Effector memory CD4-positive, alpha-beta T cell (primary cell): ENCODE results near the gene KIF27.
A peak's percentile ranks its signal among the peaks of the same experiment; 100 is the strongest.
"Not testable (repeated sequence)": the region's sequence is repeated elsewhere in the genome, so short reads cannot be mapped to it uniquely, and the experiment has no call there.

Experiments
- DNase-seq, 3 donors: peaks; one replicate each; pipeline ENCODE4 v3.0.0-alpha.2; 2020
- H3K27ac ChIP-seq: 2 replicates; pipeline ENCODE4 v1.7.0; 2013; ENCODE audit warnings: mild to moderate bottlenecking, low read length, moderate library complexity; ENCODE audit not compliant: insufficient read depth, poor library complexity, severe bottlenecking
- H3K27me3 ChIP-seq: replicated peaks from 2 replicates; pipeline ENCODE4 v1.7.0; 2013; ENCODE audit warnings: mild to moderate bottlenecking, low read length; ENCODE audit not compliant: insufficient read depth, control insufficient read depth, poor library complexity, severe bottlenecking
- H3K36me3 ChIP-seq: 2 replicates; pipeline ENCODE4 v1.7.0; 2013; ENCODE audit warnings: mild to moderate bottlenecking, low read length, moderate library complexity; ENCODE audit not compliant: control insufficient read depth, insufficient read depth
- H3K4me1 ChIP-seq: 2 replicates; pipeline ENCODE4 v1.7.0; 2013; ENCODE audit warnings: low read length, mild to moderate bottlenecking; ENCODE audit not compliant: control insufficient read depth, insufficient read depth, poor library complexity, severe bottlenecking
- H3K4me3 ChIP-seq: 2 replicates; pipeline ENCODE4 v1.7.0; 2013; ENCODE audit warnings: low read length, low read depth, mild to moderate bottlenecking; ENCODE audit not compliant: insufficient read depth, poor library complexity, severe bottlenecking
- H3K9me3 ChIP-seq: 2 replicates; pipeline ENCODE4 v1.7.0; 2013; ENCODE audit warnings: mild to moderate bottlenecking, low read length, moderate library complexity; ENCODE audit not compliant: control insufficient read depth

The KIF27 gene

DNA sequence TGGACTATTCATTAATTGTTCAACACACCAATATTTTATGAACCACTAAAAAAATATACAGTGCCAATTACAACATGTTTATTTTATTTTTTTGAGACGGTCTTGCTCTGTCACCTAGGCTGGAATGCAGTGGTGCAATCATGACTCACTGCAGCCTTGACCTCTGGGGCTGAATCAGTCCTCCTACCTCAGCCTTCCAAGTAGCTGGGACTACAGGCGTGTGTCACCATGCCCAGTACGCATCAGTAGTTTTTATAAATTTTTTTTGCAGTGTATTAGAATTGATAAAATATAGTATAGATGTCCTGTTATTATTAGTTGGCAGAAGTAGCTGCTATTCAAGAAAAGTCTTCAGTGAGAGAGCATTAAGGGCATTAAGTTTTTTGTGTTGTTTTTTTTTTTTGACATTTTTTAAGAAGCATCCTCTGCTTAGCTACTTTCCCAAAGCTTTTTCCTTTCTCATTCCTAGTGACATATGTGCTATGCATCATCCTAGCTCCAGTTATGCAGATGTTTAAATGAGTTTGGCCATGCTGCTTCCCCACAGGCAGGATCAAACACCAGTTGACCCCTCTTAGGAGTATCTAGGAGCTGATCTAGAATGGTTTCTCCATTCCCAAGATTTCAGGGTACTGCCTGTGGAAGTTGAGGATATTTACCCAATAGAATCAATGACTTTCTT lies 35.5 kb downstream of the KIF27 start:
- not testable (repeated sequence) for H3K4me3 ChIP-seq, H3K27me3 ChIP-seq, H3K36me3 ChIP-seq, H3K9me3 ChIP-seq, DNase-seq, H3K27ac ChIP-seq, H3K4me1 ChIP-seq

DNA sequence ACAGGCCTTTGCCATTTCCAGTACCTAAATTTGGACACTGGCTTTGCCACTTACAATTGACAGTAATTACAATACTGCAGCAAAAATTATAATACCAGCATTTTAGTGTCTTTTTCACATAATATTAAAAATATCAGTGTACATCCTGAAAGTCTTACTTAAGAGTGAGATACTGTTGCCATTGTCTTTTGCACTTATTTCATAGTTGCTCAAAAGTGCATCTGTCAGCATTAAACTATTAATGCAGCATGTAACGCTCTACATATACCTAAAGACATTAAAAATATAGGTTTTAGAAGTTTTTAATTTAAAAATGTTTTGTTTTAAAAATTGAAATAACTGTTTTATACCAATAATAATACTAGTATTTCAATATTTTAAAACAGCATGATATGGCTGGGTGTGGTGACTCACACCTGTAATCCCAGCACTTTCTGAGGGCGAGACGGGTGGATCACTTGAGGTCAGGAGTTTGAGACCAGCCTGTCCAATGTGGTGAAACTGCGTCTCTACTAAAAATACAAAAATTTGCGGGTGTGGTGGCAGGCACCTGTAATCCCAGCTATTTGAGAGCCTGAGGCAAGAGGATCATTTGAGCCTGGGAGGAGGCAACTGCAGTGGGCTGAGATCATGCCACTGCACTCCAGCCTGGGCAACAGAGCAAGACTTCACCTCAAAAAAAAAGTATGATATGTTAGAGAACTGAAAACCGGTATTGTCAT lies 39.4 kb downstream of the KIF27 start:
- not testable (repeated sequence) for H3K27ac ChIP-seq, H3K4me1 ChIP-seq, H3K4me3 ChIP-seq, H3K36me3 ChIP-seq, DNase-seq, H3K9me3 ChIP-seq, H3K27me3 ChIP-seq

DNA sequence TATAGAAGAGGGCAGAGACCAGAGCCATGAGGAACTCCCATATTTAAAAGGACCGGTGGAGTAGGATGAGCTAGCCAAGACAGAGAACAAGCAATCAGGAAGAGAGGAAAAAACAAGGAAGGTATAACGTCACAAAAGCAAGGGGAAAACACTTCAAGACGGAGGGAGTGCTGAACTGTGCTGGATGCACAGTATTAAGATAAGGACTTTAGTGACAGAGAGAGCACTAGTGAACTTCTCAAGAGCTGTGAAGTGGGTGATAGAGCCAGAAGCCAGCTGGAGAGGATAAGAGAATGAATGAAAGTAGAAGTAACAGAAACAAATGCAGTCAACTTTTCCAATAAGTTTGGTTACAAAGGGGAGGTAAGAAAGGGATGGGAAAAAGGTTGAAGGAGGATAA lies 45.7 kb downstream of the KIF27 start:
- H3K36me3 ChIP-seq, H3K27me3 ChIP-seq, DNase-seq, H3K27ac ChIP-seq, H3K4me3 ChIP-seq, H3K4me1 ChIP-seq, H3K9me3 ChIP-seq: not testable (repeated sequence)

DNA sequence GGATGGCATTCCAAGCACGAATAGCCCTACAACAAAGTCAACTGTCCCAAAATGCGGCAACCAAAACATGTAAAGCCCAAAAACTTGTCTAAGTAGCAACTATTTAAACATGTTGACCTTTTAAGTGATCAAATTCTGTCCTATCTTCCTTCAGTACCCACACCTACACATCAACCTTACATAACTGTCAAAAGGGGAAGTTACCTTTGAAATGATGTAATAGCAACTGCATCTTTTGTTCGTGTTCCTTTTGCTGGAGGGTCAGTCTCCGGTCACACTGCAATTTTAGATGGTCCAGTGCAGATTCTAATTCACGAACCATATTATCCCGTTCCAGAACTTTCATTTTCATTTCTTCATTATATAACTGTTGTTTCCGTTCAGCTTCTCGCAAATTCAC lies 71.3 kb downstream of the KIF27 start:
- H3K36me3 ChIP-seq, H3K9me3 ChIP-seq, H3K27ac ChIP-seq, H3K4me3 ChIP-seq, H3K27me3 ChIP-seq, H3K4me1 ChIP-seq, DNase-seq: not testable (repeated sequence)

DNA sequence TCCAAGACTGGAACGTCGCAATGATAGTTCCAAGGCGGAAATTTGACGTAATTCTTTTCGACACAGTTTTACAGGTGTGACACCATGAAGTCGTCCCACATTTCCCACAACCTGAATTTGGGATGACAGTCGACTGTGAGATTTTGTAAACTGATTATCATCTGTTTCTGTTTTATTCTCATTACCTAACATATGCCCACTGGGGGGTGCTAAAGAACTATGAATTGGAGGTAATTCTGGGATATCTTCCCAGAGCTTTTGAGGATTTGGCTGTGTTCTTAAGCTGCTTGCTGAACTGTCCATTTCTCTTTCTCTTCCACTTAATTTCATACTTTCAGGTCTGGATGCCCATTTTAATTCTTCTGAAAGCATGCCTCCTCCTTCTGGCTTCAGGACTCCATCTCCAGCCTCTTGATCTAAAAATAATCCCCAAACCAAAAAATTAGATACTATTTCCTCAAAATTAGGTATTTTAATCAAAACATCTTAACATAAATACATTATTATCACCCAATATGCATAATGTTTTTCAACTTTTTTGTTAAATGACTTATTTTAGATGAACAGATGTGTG lies 84.1 kb downstream of the KIF27 start:
- not testable (repeated sequence) for H3K9me3 ChIP-seq, H3K27me3 ChIP-seq, H3K4me1 ChIP-seq, H3K27ac ChIP-seq, H3K4me3 ChIP-seq, DNase-seq, H3K36me3 ChIP-seq

DNA sequence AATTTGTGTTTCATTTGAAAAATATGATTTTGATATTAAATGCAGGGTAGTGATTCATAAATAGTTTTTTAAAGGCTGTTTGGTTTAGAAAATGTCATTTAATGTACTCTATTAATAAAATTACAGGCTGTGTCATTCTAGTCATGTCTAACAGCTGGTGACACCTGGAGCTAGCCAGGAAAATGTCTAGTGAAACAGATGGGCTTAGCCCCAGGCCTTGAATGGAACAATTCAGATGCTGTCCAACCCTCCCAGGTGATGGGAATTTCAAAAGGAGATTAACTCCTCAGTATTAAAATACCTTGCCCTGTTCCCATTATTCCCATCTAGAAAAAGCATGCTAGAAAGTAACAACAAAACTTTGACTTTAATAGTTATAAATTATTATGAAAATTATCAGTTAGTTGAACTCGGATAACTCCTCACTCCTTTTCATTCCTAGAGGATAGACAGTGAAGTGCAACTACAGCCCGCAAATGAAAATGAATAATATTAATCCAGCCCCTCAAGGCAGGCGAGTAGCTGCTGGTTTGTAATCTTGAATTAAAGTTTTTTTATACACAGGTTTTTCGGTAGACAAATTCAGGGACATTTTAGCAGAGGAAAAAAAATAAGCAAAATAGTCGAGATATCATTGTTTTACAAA lies 90.7 kb downstream of the KIF27 start:
- H3K27me3 ChIP-seq: not testable (repeated sequence)

DNA sequence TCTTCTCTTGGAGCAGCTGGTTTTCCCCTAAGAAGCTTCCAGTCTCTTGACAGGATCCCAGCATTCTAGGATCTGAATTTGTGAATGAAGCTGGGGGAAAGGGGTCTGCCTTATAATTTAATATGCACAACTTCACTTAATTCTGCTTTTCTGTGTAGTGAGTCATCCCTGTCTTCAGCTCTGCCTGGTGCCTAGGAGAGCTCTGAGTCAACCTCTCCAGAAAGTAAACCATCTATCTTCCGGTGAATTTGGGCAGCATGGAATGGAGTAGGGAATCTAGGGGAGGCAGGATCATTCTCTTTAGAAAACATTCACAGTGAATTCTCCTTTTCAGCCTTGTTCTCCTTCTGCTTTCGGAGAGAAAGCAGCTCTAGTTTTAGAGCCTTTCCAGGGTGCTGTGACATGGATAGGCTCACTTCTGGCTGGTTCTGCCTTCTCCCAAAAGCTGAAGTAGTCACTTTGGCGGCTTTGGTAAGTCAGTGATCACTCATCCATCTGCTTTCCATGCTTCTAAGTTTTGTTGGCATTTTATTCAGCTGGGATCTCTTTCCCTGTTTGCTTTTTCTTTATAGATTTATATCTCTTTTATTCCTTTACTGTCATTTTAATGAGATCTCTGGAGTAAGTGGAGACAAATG lies 96.1 kb downstream of the KIF27 start:
- not testable (repeated sequence) for H3K4me3 ChIP-seq, H3K27me3 ChIP-seq, H3K4me1 ChIP-seq, H3K9me3 ChIP-seq, H3K27ac ChIP-seq, DNase-seq, H3K36me3 ChIP-seq

More for the DNA sequence above, 90.7 kb downstream of the KIF27 start:
- not testable (repeated sequence) for H3K4me3 ChIP-seq, H3K27ac ChIP-seq, H3K4me1 ChIP-seq, DNase-seq, H3K9me3 ChIP-seq, H3K36me3 ChIP-seq

DNA sequence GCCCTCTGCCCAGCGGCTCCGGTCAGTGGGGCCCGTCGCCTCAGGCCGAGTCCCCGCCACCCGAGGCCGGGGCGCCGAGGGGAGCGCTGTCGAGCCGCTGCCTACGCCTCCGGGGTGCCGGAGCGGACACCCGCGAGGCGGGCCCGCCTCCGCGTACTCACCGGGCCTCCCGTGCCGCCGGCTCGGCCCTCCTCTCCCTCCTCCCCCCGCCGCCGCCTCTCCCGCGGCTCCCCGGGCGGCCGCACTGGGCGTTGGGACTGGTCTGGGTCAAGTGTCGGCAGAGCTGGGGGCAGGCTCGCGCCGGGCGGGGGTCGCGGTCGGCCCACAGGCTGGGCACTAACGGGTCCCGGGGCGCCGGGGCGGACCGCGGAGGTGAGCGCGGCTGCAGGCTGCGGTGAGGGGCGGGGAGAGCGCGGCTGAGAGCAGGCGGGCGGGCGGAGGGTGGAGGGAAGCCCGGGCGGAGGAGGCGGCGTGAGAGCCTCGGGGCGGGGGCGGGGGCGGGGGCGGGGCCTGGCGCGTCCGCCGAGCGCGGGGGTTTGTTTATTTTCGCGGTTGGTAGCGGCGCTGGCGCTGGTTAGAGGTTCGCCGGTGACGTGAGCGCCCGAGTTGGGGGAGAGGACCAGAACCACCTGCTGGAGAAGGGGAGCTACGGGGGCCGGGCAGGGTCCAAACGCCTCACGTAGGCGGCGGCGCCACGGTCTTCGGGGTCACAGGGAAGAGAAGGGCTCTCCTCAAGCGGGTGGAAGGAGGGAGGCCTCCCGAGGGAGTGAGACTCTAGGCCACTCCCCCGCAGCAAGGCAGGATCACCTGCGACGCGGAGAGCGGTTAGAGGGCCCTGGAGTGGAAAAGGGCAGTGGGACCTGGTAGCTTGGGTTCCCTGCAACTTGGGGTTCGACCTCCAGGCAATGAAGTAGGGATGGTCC lies 103.6 kb downstream of the KIF27 start, which contains the start of gene GKAP1:
TSS of gene GKAP1 (minus strand) at position 414 of the 923 bp plus-strand sequence. CDS start 11,252 bp downstream, outside the sequence.
- peak within 1 kb of the TSS; percentile 77 for H3K27ac ChIP-seq

DNA sequence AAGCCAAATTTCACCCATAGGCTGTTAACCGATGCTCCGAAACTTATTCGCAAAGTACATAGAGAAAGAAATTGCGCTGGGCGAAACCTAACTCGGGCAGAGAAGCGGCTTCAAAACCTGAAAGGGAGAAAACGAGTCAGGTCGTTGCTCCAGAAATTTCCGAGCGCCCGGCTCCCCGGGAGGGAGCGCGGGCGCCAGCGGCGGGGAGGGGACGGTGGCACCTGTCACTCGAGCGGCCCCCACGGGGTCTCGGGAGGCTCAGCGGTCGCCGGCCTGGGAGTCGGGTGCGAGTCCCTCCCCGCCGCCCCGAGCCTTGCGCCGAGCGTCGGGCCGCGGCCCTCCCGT lies 104.2 kb downstream of the KIF27 start:
- peak overlapping the region; percentile 77 for H3K27ac ChIP-seq
- peak overlapping the region; percentile 58 for H3K4me3 ChIP-seq
- not testable (repeated sequence) for H3K9me3 ChIP-seq, DNase-seq, H3K27me3 ChIP-seq, H3K4me1 ChIP-seq, H3K36me3 ChIP-seq

More for the DNA sequence above, 103.6 kb downstream of the KIF27 start, which contains the start of gene GKAP1:
- not testable (repeated sequence) for H3K36me3 ChIP-seq, H3K9me3 ChIP-seq, H3K4me1 ChIP-seq, H3K27me3 ChIP-seq
- peak; percentile 79 to 80 (median 79) for DNase-seq
- H3K4me3 ChIP-seq: peak within 1 kb of the TSS; percentile 58
